Stimulated activated CD8-positive, alpha-beta memory T cell treated with anti-CD3 and anti-CD28 coated beads, Interleukin-15, amount 100 ng/mL, for 1 hour (primary cell): ENCODE results near the gene ACTC1.

ENCODE experiments used
- DNase-seq: peaks from one replicate; pipeline ENCODE4 v3.0.0-alpha.2; 2020; ENCODE audit warnings: low read depth

ACTC1 gene

DNA sequence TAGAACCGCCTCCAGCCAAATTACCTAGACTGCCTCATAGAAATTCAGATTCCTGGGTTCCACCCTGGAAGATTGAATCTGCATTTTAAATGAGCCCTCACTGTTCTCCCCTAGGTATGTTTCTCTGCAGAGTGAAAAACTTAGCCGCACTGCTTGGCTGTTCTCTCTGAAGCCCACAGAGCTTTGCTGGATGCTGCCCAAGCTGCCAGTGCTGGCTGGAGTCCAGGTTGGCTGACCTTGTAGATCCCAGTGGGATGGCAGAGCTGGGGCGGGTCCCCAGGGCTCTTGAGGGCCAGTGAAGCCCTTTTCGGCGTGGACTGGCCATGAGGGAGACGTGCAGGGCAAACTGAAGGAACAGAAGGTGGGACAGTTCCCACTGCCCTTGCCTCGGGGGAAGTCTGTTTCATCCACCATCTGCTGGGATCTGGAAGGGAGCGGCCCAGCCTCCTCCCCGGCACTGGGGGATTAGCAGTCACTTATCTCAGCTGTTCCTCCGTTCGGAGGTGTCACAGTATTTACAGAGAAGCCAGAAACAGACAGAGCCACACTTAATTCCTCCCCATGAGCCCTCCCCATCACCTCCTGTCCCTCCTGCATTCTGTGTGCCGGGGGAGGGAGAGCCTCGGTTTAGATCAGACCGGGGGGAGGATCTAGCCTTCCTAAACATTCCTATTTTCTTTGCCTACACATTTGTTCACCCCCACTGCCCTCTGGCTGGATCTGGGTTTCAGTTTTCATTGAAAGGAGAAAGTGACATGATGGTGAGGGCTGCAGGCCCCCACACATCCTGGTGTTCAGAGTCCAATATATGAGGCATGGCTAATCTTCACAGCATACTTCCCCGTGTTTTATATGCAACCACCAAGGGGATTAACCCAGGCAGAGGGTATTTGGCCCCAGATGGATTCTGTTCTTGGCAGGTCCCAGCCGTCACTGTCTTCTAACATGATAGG is 4.1 kb upstream of the ACTC1 start:
- DNase-seq, result no peak

DNA sequence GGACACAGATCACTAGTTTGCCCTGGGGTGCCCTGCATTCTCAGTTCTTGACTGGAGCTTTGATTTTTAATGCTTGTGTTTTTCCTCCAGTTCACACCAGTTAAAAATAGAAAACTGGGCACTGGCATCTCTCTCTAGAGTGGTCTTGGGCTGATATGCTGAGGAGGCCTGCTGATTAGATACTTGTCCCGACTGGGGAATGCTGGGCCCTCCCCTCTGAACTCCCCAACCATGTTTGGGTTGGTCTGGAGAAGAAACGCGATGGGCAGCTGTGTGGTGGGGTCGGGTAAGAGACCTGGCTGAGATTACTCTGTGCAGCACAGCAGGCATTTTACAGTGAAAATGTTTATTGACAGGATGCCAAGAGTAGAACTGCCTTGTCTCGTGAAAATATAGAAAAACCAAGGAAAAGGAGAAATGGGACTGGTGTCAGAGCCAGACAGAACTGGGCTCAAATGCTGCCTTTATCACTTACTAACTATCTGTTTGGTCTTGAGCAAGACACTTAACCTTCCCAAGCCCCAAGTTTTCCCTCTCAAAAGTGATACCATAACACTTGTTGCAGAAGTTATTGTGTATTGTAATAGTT is 1.6 kb upstream of the ACTC1 start:
- no peak for DNase-seq

DNA sequence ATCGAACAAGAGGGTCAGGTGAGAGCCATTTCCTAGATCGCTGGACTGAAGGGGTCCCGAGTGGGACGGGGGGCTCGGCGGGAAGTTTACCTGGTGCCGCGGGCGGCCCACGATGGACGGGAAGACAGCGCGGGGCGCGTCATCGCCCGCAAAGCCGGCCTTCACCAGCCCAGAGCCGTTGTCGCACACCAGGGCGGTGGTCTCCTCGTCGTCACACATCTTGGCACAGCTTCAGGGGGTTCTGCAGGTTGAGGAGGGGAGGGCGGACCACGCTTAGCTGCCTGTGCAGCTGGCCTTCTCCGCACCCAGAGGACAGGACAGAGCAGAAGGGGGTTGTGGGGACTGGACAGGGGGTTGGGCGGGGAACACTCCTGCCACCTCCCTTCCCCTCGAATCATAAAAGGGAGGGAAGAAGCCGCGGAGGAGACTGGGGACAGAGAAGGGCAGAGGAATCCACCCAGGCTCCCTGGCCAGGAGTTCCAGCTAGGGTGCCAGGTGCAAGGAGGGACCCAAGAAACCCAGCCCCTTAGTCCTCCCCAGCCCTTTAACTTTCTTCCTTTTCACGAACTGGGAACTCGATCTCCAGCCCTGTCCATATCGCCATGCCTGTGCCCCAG is 651 bp downstream of the ACTC1 start:
- no peak for DNase-seq

DNA sequence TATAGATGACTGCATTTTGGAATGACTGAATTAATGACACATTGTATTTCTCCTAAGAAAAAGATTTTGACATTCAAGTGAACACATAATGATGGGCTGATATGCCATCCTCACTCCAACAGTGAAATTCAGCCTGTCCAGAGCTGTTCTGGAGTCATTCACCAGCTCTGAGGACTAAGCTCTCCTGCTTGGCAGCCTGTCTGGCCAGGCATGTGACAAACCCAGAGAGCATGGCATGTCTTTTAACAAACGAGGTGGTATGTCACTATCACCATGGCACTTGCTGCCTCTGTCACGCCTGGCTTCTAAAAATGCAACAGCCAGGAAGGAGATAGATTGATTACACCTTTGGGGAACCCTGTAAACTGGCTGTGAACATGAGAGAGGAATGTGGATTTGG is 1.4 kb downstream of the ACTC1 start:
- DNase-seq, result no peak

DNA sequence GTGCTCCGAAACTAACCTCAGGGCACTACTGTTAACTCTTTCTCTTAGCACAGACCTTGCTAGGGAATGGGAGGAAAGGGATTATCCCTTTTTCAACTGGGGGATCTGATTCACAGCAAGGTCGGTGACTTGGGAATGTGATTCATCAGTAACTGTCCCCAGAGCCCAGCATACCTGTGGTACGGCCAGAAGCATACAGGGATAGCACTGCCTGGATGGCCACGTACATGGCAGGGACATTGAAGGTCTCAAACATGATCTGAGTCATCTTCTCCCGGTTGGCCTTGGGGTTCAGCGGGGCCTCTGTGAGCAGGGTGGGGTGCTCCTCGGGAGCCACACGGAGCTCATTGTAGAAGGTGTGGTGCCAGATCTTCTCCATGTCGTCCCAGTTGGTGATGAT is 2.3 kb downstream of the ACTC1 start:
- no peak for DNase-seq

DNA sequence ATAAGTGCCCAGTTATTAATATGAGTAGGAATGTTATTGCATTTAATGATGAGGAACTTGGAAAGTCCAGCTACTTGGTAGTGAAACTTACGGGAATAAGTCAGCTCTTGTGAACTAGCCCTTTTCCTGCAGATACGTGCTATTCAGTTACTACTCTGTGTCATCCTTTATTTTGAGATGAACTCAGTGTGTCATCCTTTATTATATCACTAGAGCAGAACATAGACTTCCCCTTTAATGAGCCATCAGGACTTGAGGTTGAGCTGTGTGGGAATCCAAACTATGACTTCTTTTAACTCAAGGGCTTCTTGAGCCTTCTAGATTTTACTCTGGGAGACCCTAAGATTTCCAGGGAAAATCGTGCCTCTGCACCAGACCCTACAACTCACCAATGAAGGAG is 3.6 kb downstream of the ACTC1 start:
- DNase-seq, result no peak

DNA sequence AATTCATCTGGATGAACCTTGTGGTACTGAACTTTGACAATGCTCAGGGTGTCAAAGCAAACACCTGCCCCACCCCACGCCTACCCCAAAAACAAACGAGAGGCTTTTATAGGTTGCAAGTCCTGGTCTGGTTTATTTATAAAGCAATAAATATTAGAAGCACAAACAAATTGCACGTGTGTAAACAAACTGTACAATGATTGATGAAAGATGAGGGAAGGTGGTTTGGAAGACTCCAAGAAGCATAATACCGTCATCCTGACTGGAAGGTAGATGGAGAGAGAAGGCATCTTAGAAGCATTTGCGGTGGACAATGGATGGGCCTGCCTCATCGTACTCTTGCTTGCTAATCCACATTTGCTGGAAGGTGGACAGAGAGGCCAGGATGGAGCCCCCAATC is 5.2 kb downstream of the ACTC1 start:
- DNase-seq, result no peak

DNA sequence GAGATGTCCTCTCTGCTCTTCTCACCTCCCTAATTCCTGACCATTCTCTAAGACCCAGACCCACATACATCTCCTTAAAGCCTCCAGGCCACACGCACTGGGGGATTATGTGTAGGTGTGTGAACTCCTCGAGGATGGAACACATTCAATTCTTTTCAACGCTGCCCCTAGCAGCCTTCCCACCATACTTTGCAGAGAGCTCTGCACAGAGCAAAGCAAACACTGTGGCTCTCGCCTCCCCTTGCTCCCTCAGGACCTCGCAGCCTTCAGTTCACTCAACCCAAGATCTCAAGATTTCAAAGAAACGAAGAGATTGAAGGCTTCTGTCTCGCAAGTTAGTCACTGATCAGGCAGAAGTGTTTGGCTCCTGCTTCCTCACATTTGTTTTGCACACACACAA is 6.0 kb downstream of the ACTC1 start:
- DNase-seq, result no peak

DNA sequence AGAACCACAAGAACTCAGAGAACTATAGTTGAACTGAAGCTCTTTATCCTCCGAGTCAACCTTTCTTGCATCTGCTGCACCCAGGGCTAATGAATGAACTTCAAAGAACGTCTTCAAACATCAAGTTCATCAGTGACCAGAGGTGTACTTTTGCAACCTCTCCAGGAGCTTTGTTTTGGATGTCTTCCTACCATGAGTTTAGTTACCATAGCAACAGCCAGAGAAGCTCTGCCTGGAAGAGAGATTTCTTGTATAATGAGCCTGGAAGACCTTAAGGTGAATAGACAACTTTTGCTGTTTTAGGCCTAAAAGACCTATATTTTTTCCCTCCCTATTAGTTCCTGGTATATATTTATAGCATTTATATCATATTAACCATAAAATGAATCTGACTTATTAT is 9.1 kb downstream of the ACTC1 start:
- no peak for DNase-seq

DNA sequence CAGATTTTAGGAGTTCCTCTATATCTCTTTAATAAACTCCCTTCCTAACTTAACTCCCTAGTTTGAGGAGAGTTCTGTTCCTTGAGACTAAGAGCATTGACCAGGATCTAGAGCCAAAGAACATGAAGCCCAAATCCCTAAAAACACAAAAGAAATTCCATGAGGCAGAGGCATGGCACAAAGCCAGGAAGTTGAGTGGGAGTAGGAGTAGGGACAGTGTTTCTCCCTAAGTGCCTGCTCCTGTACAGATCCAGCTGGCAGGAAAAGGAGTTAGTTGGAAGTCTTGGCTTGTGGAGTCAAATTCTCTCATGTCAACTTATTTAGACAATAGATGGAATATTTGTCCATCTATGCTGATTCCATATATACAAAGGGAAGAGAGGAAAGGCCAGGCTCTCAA is 11.4 kb downstream of the ACTC1 start:
- no peak for DNase-seq

DNA sequence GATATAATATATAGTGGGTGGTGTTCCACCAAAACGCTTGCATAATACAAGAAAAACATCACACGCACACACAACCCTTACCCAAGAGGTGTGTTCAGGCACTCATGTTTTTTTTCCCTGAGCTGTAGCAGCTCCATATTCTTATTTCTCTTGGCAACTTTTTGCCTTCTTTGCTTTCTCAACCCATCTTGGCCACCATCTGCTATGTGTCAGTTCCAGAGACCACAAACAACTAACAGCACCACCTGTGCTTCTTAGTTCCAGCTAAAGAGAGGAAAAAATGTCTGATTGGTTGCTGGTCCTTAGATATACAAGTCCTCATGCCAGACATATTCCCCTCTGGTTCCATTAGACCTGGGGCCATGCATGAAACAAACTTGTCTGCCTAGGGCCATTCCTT is 11.9 kb downstream of the ACTC1 start:
- no peak for DNase-seq

DNA sequence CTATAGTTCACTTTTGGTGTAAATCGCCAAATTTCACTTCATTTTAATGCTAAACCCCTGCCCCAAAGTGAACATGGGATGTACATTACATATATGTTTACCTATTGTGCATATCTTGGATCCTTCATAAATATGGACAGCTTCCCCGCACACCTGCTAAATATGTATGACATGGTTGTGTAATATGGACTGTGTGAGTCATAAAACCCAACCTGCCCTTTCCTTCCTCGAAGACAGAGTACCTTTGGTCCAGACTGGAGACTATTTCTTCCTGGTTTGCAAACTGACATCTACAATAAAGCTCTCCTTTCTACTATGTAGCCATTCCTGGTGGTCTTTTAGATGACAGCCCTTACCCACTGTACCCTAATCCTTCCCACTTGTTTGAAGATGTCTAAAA is 12.4 kb downstream of the ACTC1 start:
- DNase-seq, result no peak

DNA sequence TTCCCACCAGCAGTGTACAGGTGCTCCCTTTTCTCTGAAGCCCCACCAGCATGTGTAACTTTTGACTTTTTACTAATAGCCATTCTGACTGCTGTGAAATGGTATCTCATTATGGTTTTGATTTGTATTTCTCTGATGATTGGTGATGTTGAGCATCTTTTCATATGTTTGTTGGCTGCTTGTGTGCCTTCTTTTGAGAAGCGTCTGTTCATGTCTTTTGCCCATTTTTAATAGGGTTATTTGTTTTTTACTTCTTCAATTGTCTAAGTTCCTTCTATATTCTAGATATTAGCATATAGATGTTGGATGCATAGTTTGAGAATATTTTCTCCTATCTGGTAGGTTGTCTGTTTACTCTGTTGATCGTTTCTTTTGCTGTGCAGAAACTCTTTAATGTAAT is 14.6 kb downstream of the ACTC1 start:
- DNase-seq, result no peak

DNA sequence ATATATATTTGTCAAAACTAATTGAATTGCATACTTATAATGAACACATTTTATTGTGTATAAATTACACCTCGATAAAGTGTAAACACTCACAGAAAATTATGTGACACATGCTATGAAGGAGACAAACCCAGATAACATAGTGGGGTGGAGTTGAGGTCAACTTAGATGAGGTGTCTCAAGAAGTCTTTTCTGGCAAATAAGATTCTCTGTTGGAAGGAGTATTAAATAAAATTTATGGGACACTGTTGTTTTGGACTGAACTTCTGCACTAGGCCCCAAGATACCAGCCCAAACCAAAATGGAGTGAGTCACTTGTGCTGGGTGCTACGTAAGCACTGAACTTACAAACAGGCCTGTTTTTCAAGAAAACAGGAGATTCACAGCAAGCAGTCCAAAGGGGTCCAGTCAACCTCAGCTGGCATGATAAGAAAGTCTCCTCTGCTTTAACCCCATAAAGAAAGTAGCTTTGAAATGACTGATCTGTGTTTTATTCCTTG is 18.7 kb downstream of the ACTC1 start:
- no peak for DNase-seq

DNA sequence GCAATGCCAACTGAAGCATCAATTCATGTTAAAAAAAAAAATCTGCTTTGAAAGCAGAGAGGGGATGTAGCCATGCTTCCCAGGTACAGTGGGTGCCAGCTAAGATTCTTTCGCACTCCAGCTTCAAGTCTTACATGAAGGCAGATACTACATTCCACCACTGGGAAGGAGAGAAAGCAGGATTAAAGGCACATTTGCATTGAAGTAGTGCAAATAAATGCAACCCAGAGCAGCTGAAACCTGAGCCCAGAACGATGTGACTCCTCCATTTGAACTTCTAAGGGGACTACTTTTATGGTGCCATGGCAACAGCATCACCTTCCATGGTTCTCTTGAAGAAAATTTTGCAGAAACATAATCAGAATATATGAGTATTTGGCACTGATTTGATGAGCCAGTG is 21.4 kb downstream of the ACTC1 start:
- DNase-seq, result no peak

DNA sequence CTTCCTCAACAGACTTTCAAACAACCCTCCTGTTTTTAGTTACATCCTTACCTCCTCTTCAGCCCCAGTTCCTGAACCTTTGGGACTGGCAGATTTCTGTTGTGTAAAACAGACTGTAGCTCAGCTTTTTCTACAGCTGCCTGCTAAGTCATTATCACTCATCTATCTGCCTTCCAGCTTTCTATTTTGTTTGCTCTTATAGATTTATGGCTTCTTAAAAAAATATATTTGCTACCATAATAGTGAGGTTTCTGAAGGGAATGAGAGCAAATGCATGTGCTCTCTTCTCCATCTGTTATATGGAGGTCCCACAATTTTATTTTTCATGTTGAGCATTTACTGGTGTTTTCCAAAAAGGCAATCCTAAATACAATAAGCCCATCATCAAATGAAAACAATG is 22.3 kb downstream of the ACTC1 start:
- DNase-seq, result no peak

DNA sequence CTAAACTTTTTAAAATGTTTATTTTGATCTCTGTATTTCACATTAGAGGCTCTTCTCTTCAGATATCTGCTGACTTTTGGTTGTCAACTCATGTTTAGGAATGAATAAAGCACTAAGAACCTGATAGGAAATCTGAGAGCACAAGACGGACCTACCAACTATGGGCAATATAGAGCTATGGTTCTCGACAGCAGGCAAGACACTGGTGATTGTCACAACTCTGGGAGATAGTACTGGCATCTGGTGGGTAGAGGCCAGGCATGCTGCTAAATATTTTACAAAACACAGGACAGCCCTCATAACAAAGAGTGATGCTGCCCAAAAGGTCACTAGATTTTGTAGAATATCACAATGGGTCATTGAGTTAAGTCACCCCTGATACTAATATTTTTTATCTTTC is 23.0 kb downstream of the ACTC1 start:
- no peak for DNase-seq

DNA sequence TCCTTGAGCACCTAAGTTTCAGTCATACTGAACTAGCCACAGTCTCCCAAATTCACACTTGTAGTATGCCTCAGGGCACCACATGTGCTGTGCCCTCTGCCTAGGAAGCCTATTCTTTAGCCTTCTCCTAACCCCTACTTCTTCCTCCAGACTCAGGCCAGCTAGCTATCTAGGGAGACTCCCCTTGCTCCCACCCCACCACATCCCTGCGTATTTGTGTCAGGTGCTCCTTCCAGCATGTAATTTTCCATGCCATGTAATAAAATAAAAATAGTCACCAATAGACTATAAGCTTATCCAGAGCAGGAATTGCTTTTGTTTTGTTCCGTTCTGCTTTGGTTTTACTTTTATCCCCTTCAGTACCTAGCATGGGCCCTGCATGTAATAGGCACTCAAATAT is 25.6 kb downstream of the ACTC1 start:
- no peak for DNase-seq

DNA sequence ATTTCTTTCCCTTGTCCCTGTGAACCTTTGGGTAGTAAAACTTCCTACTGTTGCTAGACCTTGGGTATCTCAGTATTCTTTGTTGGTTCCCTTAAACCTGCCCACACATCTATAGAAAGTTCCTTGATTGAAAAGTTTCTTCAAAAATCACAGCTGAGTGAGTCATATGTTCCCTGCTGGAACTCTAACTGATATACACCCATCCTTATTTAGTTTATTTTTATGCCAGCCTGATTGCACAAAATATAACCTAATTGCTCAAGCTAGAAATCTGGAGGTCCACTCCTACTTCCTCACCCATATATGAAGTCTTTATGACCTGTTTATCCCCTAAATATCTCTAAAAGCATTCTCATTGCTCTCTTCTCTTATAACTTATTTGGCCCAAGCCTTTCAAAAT is 26.8 kb downstream of the ACTC1 start:
- no peak for DNase-seq

DNA sequence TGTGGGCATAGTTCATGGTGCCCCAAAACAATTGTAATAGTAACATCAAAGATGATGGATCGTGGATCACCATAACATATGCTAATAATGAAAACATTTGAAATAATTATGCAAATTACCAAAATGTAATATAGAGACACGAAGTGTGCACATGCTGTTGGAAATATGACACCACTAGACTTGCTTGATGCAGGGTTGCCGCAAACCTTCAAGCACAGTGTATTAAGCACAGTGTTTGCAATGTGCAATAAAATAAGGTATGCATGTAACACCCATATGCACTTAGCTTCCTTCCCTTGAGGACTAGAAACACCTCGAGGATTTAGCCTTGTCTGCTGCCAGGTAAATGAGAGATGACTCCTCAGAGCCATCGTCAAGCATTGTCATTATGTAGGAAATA is 29.6 kb downstream of the ACTC1 start:
- DNase-seq, result no peak

DNA sequence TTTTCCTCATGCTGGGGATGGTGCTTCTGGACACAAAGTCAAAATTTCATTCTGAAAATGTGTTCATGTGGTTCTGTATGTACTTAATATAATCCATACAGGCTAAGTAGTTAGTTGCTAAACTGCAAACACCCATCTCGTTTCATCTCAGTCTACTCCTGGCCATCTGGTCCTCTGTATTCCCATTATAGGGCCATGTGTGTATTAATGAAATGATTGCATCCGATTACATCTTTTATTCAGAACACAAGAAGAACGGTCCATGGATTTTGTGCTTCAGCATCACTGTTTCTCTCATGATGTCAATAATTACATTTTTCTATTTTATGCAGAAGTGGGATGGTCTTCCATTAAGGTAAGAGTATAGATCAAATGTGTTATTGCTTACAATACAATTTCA is 34.4 kb downstream of the ACTC1 start:
- DNase-seq, result no peak

DNA sequence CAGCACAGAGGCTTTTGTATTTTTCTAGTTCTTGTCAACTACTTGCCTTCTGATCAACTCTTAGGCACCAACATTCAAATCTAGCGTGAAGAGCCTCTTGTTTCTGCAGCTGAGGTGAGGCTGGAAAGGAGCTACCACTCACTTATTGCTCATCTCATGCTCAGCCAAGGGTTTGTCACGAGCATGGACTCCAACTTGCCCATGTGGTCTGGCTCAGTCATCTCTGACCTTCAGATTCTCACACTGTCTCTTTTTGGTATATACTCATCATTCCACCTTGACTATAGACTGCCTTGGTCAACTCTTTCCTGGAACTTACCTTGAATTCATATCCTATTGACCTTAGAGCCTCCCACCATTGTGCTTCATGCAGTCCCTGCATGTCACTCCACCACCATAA is 35.4 kb downstream of the ACTC1 start:
- no peak for DNase-seq

DNA sequence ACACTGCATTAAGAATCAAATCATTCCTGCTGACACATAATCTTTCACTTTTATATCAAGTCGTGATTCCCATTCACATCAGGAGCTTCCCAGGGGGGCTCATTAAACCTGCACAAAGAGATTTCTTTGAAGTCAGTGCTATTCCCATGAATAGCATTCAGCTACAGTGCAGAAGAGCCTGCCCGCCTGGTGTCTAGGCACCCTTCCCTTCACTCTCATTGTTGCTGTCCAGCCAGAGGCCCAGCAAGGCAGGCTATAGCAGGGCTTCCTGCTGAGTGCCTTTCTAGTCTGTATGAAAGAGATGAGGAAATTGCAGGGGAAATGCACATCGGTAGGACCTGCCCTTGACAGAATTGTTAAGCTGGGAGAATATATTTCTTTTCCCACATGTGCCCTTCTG is 36.0 kb downstream of the ACTC1 start:
- DNase-seq, result no peak
